CD4-positive, alpha-beta T cell treated with Interleukin-17A for 4 hours (primary cell): ENCODE results near the gene KCP.
A peak's percentile ranks its signal among the peaks of the same experiment; 100 is the strongest.

Source experiments
- DNase-seq: peaks from one replicate; pipeline ENCODE4 v3.0.0-alpha.2; 2020; ENCODE audit warnings: mixed read lengths

KCP gene

GRCh38 chr7:128836729-128837348 is 73.7 kb downstream of the KCP start:
- no peak for DNase-seq

- no peak for DNase-seq
These were observed 74.5 kb downstream of the KCP start for GRCh38 chr7:128835790-128836641.

GRCh38 chr7:128835231-128835751 is 75.2 kb downstream of the KCP start:
- DNase-seq, result no peak

DNA sequence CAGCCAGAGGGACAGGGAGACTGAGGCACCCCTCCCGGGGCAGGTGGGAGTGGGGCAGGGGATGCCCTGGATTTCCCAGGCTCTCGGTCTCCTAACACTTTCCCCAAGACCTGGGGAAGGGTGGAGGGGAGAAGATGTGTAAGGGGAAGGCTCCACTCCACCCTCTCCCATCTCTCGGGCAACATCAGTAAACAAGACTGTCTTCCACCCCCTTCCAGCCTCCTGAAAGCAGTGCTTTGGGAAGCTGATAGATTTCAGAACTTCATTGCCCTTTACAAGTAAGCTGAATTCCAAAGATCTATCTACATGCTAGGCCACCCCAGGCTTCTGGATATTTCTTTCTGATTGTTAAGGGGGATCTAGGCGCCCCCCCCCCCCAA is 76.6 kb downstream of the KCP start:
- no peak for DNase-seq

GRCh38 chr7:128833148-128833945 is 77.2 kb downstream of the KCP start:
- no peak for DNase-seq

DNA sequence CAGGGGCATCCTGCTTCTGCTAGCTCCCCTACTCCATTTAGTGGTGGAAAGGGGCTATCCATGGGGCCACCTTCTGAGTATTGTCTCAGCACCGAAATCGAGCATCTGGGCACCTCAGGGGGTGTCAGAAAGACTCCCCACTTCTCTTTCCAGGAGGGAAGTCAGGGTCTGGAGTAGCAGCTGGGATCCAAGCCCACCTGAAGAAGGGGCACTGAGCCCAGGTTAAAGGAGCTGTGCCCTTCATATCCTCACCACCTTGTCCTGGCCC is 77.7 kb downstream of the KCP start:
- no peak for DNase-seq

GRCh38 chr7:128831994-128832879 is 78.3 kb downstream of the KCP start:
- DNase-seq, result no peak

- peak; percentile 11 for DNase-seq
These were observed 79.1 kb downstream of the KCP start for GRCh38 chr7:128831178-128831993.

GRCh38 chr7:128830231-128831177 is 80.0 kb downstream of the KCP start, which contains the start of gene FLNC:
TSS of gene FLNC (plus strand) at chr7:128830406. CDS start at chr7:128830638, 232 bp downstream.
- DNase-seq, result peak; percentile 52

DNA sequence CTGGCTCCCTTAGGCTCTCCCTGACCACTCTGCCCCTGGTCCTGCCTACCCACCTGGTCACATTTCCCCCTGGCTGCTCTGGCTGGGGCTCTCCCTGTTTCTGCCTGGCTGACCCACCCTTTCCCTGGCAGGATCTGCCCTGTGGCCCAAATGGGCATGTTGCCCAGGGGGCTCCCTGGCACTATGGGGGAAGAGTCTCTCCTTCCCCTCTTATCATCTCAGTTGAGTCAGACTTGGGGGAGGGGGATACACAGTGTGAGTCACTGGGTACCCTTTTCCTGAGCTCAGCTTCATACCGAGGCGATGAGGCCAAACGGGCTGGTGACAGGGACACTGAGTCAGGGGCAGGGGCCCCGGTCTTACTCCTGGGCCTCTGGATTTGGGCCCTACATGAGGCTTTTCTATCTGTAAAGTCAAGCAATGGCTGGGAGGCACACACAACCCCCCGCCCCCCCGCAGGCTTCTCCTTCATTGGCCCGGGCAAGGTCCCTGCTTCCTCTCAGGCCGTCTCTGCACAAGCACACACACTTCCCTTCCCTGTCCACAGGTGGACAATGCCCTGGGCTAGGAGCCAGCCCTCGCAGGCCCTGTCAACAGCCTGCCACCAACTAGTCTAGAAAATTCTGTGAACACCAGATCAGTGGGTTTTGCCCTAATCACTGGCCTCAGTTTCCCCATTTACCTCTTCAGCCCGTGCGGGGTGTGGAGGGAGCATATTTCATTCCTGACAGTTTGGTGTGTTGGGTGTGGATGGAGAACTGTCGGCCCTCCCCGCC is 80.9 kb downstream of the KCP start:
- DNase-seq, result no peak

GRCh38 chr7:128827971-128828711 is 82.4 kb downstream of the KCP start:
- DNase-seq, result no peak

- DNase-seq, result no peak
These were observed 83.1 kb downstream of the KCP start for GRCh38 chr7:128827248-128827958.

DNA sequence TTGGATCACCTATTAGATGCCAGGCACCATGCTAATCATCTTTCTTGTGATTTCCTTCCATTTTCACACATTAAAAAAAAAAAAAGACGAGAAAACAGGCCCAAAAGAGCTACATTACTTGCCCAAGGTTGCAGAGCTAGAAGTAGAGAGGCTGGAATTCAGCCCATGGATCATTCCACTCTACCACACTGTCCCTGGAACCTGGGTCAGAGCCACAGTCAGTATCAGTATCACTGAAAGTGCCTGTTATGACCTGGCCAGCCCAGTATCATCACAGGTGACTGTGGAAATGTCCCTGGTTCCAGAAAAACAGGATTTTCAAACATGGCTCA is 83.6 kb downstream of the KCP start:
- no peak for DNase-seq
